ENCODE results near the gene FBXL12. TPM values are rescaled to one million over a fixed set of nuclear protein-coding genes. Genes with fewer than 3 reads are reported as not detected.
A peak's percentile ranks its signal among the peaks of the same experiment; 100 is the strongest.
"Not testable (repeated sequence)": the region's sequence is repeated elsewhere in the genome, so short reads cannot be mapped to it uniquely, and the experiment has no call there.

Gene FBXL12
- total RNA-seq, 1 experiment from 2014 or later = 24.3 TPM

GRCh38 chr19:9792206-9793070 is 26.4 kb downstream of the FBXL12 start:
- no peak for DNase-seq (ENCODE audit: low read depth)

- no peak for DNase-seq (ENCODE audit: low read depth)
Measured at GRCh38 chr19:9791552-9792205, 27.2 kb downstream of the FBXL12 start.

- not testable (repeated sequence) for DNase-seq (ENCODE audit: low read depth)
Measured at GRCh38 chr19:9791073-9791367, 27.9 kb downstream of the FBXL12 start.

- DNase-seq (ENCODE audit: low read depth) = not testable (repeated sequence)
Measured at GRCh38 chr19:9789579-9789978, 29.3 kb downstream of the FBXL12 start.

- no peak for DNase-seq (ENCODE audit: low read depth)
Measured at GRCh38 chr19:9789066-9789465, 29.8 kb downstream of the FBXL12 start.

- not testable (repeated sequence) for DNase-seq (ENCODE audit: low read depth)
Measured at GRCh38 chr19:9788604-9789003, 30.3 kb downstream of the FBXL12 start.

- no peak for DNase-seq (ENCODE audit: low read depth)
Measured at GRCh38 chr19:9786819-9787218, 32.1 kb downstream of the FBXL12 start.

- no peak for DNase-seq (ENCODE audit: low read depth)
Measured at GRCh38 chr19:9786342-9786741, 32.5 kb downstream of the FBXL12 start.

- peak; percentile 34 for DNase-seq (ENCODE audit: low read depth)
Measured at GRCh38 chr19:9785367-9786331, 33.2 kb downstream of the FBXL12 start.

- DNase-seq (ENCODE audit: low read depth) = not testable (repeated sequence)
Measured at GRCh38 chr19:9784163-9784496, 34.7 kb downstream of the FBXL12 start.

GRCh38 chr19:9782338-9782737 is 36.5 kb downstream of the FBXL12 start:
- DNase-seq (ENCODE audit: low read depth) = no peak

- DNase-seq (ENCODE audit: low read depth) = peak; percentile 89
Measured at GRCh38 chr19:9768175-9769112, 50.4 kb downstream of the FBXL12 start, which contains the start of gene ZNF846. Gene ZNF846 (minus strand): TSS chr19:9768738. CDS start chr19:9764950, 3,788 bp downstream.

Small RNA genes within 50 kb of the gene (small RNA-seq; reads per million reads assigned to genes)
- gene RF00156 = not detected

Other genes starting within 250 kb of the FBXL12 start
- 48.5 and 56.2 TPM in 2 replicates for gene ZNF121, start 234.6 kb downstream of the FBXL12 start, total RNA-seq (2014; rRNA removed; shearing (Covaris generic))
- 17.7 and 19.8 TPM in 2 replicates for gene ZNF561, start 197.8 kb downstream of the FBXL12 start, total RNA-seq (2014; rRNA removed; shearing (Covaris generic))
- gene ZNF562, start 144.0 kb downstream of the FBXL12 start, total RNA-seq (2014; rRNA removed; shearing (Covaris generic)) = 25.3 and 26.6 TPM in 2 replicates
- 1.9 TPM in 1 of 2 replicates, not detected in the other for gene ZNF846, start 50.3 kb downstream of the FBXL12 start, total RNA-seq (2014; rRNA removed; shearing (Covaris generic))
- 225 and 406 TPM in 2 replicates for gene UBL5, start 8.8 kb upstream of the FBXL12 start, total RNA-seq (2014; rRNA removed; shearing (Covaris generic))
- 146 and 165 TPM in 2 replicates for gene PIN1, start 16.2 kb upstream of the FBXL12 start, total RNA-seq (2014; rRNA removed; shearing (Covaris generic))
- gene OLFM2, start 117.4 kb upstream of the FBXL12 start, total RNA-seq (2014; rRNA removed; shearing (Covaris generic)) = not detected in 2 replicates
- gene COL5A3, start 191.4 kb upstream of the FBXL12 start, total RNA-seq (2014; rRNA removed; shearing (Covaris generic)) = not detected in 2 replicates
- gene RDH8, start 194.4 kb upstream of the FBXL12 start, total RNA-seq (2014; rRNA removed; shearing (Covaris generic)) = not detected in 2 replicates